HUES6 (cell line): Measurements from ENCODE around the gene GABRR2.

Experiments used
- H3K27ac ChIP-seq: 2 replicates; pipeline ENCODE4 v1.7.0; 2013; ENCODE audit warnings: low read depth, mild to moderate bottlenecking, low read length, inconsistent platforms
- H3K27me3 ChIP-seq: 2 replicates; pipeline ENCODE4 v1.6.1; 2013; ENCODE audit warnings: low read length; ENCODE audit not compliant: control insufficient read depth, insufficient read depth
- H3K36me3 ChIP-seq: 2 replicates; pipeline ENCODE4 v1.6.1; 2013; ENCODE audit warnings: low read length; ENCODE audit not compliant: control insufficient read depth, insufficient read depth
- H3K4me1 ChIP-seq: 2 replicates; pipeline ENCODE4 v1.6.1; 2013; ENCODE audit warnings: low read length; ENCODE audit not compliant: control insufficient read depth, insufficient read depth
- H3K4me3 ChIP-seq: 2 replicates; pipeline ENCODE4 v1.5.1; 2013; ENCODE audit warnings: low read depth, low read length
- H3K9ac ChIP-seq: one replicate; pipeline ENCODE4 v1.6.1; 2013; ENCODE audit warnings: mild to moderate bottlenecking, low read length
- H3K9me3 ChIP-seq: 2 replicates; pipeline ENCODE4 v1.6.1; 2013; ENCODE audit warnings: low read depth, low read length; ENCODE audit not compliant: control insufficient read depth, insufficient read depth

The GABRR2 gene

GRCh38 chr6:89275900-89276299 is 39.2 kb downstream of the GABRR2 start:
- Histone ChIP-seq H3K27ac (no peak overlapping the region), H3K4me3 (no peak overlapping the region), H3K9me3 (no peaks in the 10 kb centered on the region), H3K27me3 (no peaks in the 10 kb centered on the region), H3K9ac (no peak overlapping the region), H3K4me1 (peaks cover 5% of the 10 kb centered on the region; the same call in 1 of the 2 replicates), H3K36me3 (no peaks in the 10 kb centered on the region)

DNA sequence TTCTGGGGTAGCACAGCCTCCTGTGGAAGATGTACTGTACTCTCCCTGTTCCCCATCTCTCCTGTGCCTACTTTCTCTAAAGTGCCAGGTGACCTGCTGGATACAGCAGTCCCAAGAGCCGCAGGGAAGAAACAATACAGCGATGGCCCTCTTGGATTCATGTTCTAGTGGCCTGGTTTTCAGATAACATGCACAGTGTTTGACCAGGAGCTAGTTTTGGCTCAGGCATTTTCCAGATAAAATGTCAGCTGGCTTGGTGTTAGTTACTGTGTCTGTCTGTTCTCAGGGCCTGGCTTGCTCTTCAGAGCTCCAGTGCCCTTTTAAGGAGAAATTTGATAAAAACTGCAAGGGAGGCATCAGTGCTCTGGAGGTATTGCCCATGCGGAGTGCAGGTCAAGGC is 41.3 kb downstream of the GABRR2 start:
- Histone ChIP-seq H3K4me1 (no peaks in the 10 kb centered on the region), H3K27me3 (no peaks in the 10 kb centered on the region; the same call in 1 of the 2 replicates)

GRCh38 chr6:89272596-89272995 is 42.5 kb downstream of the GABRR2 start:
- Histone ChIP-seq H3K9ac (no peak overlapping the region), H3K27me3 (no peaks in the 10 kb centered on the region; the same call in 1 of the 2 replicates), H3K4me3 (no peak overlapping the region), H3K9me3 (no peaks in the 10 kb centered on the region), H3K4me1 (no peaks in the 10 kb centered on the region), H3K36me3 (no peaks in the 10 kb centered on the region), H3K27ac (no peak overlapping the region)

More for the DNA sequence above, 41.3 kb downstream of the GABRR2 start:
- Histone ChIP-seq H3K9ac (no peak overlapping the region), H3K36me3 (no peaks in the 10 kb centered on the region), H3K27ac (no peak overlapping the region), H3K9me3 (no peaks in the 10 kb centered on the region), H3K4me3 (no peak overlapping the region)

DNA sequence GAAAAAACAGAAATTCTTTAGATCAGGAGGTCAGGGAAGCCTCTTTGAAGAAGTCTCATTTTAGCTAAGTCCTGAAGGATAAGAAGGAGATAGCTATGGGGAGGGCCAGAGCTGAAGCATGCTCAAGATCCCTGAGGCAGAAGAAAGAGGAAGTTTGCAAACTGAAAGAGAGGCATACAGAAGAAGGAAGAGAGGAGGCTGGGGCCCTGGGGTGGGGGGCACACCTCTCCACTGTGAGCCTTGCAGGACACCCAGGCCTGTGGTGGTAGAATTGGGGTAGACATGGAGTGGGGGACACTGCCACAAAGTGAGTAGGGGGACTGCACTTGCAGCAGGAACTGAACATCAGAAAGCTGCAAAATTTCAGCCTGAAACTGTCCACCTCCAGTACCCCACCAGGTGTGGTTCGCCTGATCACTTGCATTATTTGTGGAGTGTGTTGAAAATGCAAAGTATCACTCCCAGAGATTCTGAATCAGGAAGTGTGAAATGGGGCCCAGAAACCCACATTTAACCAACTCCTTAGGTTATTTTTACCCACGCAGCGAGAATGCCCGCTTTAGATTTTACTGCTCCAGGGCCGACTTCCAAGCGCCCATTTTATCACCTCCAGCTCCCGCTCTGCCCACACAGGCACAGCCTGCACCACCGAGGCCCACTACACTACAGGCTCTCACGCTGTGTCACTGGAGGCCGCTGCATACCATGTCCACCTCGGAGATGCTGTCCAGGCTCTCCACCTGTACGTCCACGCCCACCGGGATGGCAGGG is 44.0 kb downstream of the GABRR2 start:
- no peaks in the 10 kb centered on the region for H3K9me3 ChIP-seq
- no peaks in the 10 kb centered on the region for H3K36me3 ChIP-seq
- no peaks in the 10 kb centered on the region; the same call in 1 of the 2 replicates for H3K27me3 ChIP-seq
- H3K9ac ChIP-seq = no peak overlapping the region
- H3K4me1 ChIP-seq = no peaks in the 10 kb centered on the region
- H3K27ac ChIP-seq = no peak overlapping the region
- no peak overlapping the region for H3K4me3 ChIP-seq

GRCh38 chr6:89269981-89270380 is 45.1 kb downstream of the GABRR2 start:
- no peak overlapping the region for H3K9ac ChIP-seq
- no peaks in the 10 kb centered on the region for H3K4me1 ChIP-seq
- no peaks in the 10 kb centered on the region for H3K9me3 ChIP-seq
- H3K27ac ChIP-seq = no peak overlapping the region
- no peaks in the 10 kb centered on the region; the same call in 1 of the 2 replicates for H3K27me3 ChIP-seq
- H3K4me3 ChIP-seq = no peak overlapping the region
- H3K36me3 ChIP-seq = no peaks in the 10 kb centered on the region

GRCh38 chr6:89269252-89269651 is 45.8 kb downstream of the GABRR2 start:
- H3K27ac ChIP-seq = no peak overlapping the region
- no peaks in the 10 kb centered on the region for H3K36me3 ChIP-seq
- H3K9me3 ChIP-seq = no peaks in the 10 kb centered on the region
- H3K9ac ChIP-seq = no peak overlapping the region
- no peak overlapping the region for H3K4me3 ChIP-seq
- H3K27me3 ChIP-seq = no peaks in the 10 kb centered on the region; the same call in 1 of the 2 replicates
- no peaks in the 10 kb centered on the region for H3K4me1 ChIP-seq

GRCh38 chr6:89268776-89269175 is 46.3 kb downstream of the GABRR2 start:
- Histone ChIP-seq H3K27ac (no peak overlapping the region), H3K27me3 (no peaks in the 10 kb centered on the region; the same call in 1 of the 2 replicates), H3K36me3 (no peaks in the 10 kb centered on the region), H3K4me3 (no peak overlapping the region), H3K9me3 (no peaks in the 10 kb centered on the region), H3K4me1 (no peaks in the 10 kb centered on the region), H3K9ac (no peak overlapping the region)

DNA sequence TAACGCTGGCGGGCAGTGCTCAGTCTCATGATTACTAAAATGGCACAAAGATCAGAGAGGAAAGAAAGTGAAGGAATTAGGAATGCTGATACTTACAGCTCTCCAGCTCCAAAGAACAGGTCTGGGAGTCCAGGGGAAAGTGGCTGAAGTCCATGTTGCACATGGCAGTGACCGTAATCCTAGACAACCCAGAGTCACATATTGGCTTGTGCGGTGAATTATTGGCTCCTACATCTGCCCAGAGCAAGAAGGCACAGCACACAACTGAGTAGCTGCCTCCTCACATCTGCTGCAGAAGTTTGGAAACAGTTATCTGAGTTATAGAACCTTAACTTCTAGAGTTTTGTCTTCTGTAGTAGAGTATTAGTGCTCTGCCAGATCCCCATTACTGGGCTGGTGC is 47.2 kb downstream of the GABRR2 start:
- no peaks in the 10 kb centered on the region for H3K36me3 ChIP-seq
- H3K4me3 ChIP-seq = no peak overlapping the region
- H3K4me1 ChIP-seq = no peaks in the 10 kb centered on the region
- H3K27ac ChIP-seq = no peak overlapping the region
- no peaks in the 10 kb centered on the region for H3K9me3 ChIP-seq
- H3K9ac ChIP-seq = no peak overlapping the region
- no peaks in the 10 kb centered on the region; the same call in 1 of the 2 replicates for H3K27me3 ChIP-seq

- H3K9ac ChIP-seq = no peak overlapping the region
- H3K4me3 ChIP-seq = no peak overlapping the region
- peaks cover 3% of the 10 kb centered on the region; the same call in 1 of the 2 replicates for H3K4me1 ChIP-seq
- no peak overlapping the region for H3K27ac ChIP-seq
- H3K36me3 ChIP-seq = no peaks in the 10 kb centered on the region
- H3K9me3 ChIP-seq = no peaks in the 10 kb centered on the region
- no peaks in the 10 kb centered on the region for H3K27me3 ChIP-seq
Observed at GRCh38 chr6:89264296-89264695, 50.8 kb downstream of the GABRR2 start.

DNA sequence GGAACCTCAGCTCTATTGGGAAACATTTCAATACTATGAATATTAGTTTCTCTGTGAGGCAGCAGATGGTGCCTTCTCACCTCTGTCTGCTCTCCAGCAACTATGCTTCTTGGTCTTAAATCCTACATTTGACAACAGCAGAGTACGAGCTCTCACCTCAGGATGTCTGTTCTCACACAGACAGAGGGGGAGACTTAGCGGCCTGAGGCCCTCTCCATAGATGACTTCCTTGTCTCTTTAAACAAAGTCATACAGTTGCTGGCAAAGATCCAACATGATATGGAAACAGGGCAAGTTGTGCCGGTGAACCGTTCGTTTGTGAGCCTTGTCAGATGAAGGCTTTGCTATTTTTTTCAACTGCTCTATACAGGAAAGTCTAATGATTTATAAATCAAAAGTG is 54.3 kb downstream of the GABRR2 start:
- H3K27me3 ChIP-seq = no peaks in the 10 kb centered on the region
- H3K4me3 ChIP-seq = no peak overlapping the region
- no peak overlapping the region for H3K9ac ChIP-seq

GRCh38 chr6:89260310-89260709 is 54.8 kb downstream of the GABRR2 start:
- no peak overlapping the region for H3K4me3 ChIP-seq
- H3K36me3 ChIP-seq = no peaks in the 10 kb centered on the region
- H3K9ac ChIP-seq = no peak overlapping the region
- peaks cover 3% of the 10 kb centered on the region; the same call in 1 of the 2 replicates for H3K4me1 ChIP-seq
- no peak overlapping the region for H3K27ac ChIP-seq
- H3K27me3 ChIP-seq = no peaks in the 10 kb centered on the region
- no peaks in the 10 kb centered on the region for H3K9me3 ChIP-seq

More for the DNA sequence above, 54.3 kb downstream of the GABRR2 start:
- H3K4me1 ChIP-seq = peaks cover 3% of the 10 kb centered on the region; the same call in 1 of the 2 replicates
- no peak overlapping the region for H3K27ac ChIP-seq
- no peaks in the 10 kb centered on the region for H3K9me3 ChIP-seq
- H3K36me3 ChIP-seq = no peaks in the 10 kb centered on the region
